HG02571 (cell line): Measurements from ENCODE around the gene L3MBTL3.
A peak's percentile ranks its signal among the peaks of the same experiment; 100 is the strongest.

ENCODE experiments used
- ATAC-seq: cut with Tn5 transposase; IDR thresholded peaks from one replicate; pipeline ENCODE4 v1.9.1; 2021; ENCODE audit warnings: mild to moderate bottlenecking, moderate library complexity; ENCODE audit not compliant: unreplicated experiment

Gene L3MBTL3

DNA sequence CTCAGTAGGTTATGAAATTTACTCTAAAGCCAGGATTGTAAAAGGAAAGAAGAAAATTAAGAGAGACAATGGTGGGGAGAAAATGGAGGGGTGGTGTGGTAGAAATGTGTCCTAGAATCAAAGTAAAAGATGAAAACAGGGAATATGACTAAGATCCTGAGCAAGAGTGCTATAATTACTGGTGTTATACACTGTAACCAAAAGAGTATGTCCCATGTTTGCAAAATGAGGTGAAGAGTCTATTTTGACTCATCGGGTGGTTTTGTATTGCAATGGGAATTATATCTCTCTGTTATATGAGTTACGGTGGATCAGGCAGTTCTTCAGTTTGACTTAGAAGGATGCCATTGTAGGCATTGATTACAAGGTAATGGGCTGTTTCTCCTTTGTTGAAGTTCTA is 8.5 kb downstream of the L3MBTL3 start:
- ATAC-seq, result no peak

DNA sequence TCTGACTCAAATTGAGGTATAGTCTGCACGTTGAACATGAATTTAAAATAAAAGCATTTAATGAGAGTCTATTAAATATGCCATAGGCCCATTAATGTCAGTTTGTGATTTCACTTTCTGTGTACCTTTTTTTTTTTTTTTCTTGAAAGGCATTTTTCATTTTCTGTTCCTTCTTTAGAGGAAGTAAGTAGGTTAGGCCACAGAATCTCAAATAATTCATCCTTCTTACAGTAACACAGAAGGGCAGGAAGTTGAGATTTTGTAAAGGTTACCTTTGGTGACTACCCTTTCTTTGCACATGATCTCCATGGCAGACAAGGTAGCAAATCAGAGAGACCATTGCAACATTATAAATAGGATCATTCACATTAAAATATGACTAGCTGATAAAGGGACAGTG is 9.6 kb downstream of the L3MBTL3 start:
- ATAC-seq, result peak; percentile 49

DNA sequence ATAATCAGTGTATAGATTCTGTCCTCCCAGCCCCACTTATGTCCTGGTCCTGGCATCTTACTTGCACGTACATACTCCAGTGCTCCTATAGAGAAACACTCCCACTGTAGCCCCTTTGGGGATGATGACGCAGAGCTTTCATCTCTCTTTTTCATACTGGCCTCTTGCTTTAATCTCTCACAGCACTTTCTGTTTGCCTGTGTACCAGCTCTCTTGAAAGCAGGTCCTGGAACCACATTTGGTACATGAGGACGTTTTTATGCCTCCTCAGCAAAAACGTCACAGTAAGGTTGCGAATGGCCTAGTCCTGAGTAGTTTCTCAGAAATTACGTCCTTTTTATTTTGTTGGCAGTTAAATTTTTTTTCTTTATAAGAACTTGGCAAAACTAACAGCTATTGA is 10.8 kb downstream of the L3MBTL3 start:
- ATAC-seq, result no peak

DNA sequence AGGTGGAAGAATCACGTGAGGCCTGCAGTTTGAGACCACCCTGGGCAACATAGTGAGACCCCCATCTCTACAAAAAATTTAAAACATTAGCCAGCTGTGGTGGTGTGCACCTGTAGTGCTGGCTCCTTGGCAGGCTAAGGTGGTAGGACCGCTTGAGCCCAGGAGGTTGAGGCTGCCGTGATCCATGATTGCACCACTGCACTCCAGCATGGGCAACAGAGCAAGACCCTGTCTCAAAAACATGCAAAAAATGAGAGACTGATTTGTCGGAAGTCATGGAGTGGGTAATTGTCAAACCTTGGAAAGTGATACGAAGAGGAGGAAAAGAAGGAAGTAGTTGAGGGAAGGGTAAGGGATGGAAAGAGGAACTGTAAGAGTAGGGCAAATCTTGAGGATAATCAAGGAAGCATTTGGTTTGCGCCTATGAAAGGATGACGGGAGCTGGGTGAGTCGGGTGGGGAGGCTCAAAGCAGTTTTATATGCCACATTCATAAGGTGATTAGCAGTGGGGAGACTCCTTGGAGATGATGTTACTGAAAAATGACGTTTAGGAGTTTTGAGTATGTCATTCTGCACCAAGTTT is 14.5 kb downstream of the L3MBTL3 start:
- ATAC-seq, result no peak

GRCh38 chr6:130033949-130034348 is 15.6 kb downstream of the L3MBTL3 start:
- no peak for ATAC-seq

- no peak for ATAC-seq
Observed at GRCh38 chr6:130034378-130035146, 16.2 kb downstream of the L3MBTL3 start.

- ATAC-seq, result no peak
Observed at GRCh38 chr6:130035211-130035610, 16.8 kb downstream of the L3MBTL3 start.

GRCh38 chr6:130037207-130037811 is 18.9 kb downstream of the L3MBTL3 start:
- ATAC-seq, result no peak

DNA sequence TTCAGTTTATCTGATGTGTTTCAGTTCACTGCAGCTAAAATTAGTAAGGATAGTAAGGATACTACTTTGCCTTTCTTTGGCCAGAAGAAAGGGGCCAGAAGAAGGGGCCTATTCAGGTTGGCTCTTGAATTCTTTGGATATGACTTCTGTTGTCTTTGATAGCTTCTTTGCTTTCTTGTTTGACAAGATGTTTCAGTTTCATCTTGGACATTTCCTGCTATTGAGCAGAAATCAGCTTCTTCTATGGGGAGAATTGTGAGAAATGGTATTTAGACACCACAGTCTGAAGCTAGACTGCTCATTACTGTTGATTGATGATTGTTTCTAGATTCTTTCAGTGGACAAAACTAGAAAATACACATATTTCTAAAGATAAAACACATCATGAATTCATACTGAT is 23.2 kb downstream of the L3MBTL3 start:
- no peak for ATAC-seq

DNA sequence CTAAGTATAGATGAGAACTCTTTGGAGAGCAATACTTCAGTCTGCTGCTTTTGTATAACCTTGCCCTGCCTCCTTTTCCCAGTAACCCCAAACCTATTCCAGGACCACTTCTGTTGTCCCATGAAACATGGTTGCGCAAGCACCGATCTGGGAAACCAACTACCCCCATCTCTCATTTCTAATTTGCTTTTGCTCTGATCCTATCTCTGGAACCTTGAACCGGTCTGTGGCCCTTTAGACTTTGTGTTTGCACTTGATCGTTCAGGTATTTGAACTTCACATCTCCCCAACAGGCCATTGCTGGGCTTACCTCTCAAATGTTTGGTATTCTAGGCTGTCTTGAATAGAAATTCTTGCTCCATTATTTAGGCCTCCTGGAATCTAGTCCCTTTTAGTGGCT is 25.0 kb downstream of the L3MBTL3 start:
- no peak for ATAC-seq

DNA sequence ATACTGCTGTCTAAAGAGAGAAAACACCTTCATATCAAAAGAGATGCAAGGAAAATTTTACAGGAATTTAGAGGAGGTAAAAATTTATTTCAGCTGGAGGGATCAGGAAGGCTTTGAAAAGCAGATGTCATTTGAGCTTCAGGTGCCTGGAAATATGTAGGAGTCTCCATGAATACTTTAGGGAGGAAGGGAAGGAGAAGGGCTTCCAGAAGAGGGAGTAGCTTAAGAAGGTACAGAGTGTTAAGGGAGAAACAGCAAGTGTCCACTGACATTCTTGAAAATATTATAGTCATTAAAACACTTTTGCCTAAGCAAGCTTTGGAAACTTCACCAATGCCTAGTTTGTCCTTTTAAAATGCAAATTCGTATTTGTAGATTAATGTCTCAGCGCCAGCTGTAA is 27.2 kb downstream of the L3MBTL3 start:
- ATAC-seq, result no peak

- no peak for ATAC-seq
Observed at GRCh38 chr6:130046671-130047070, 28.3 kb downstream of the L3MBTL3 start.

GRCh38 chr6:130047088-130047995 is 29.0 kb downstream of the L3MBTL3 start:
- no peak for ATAC-seq

DNA sequence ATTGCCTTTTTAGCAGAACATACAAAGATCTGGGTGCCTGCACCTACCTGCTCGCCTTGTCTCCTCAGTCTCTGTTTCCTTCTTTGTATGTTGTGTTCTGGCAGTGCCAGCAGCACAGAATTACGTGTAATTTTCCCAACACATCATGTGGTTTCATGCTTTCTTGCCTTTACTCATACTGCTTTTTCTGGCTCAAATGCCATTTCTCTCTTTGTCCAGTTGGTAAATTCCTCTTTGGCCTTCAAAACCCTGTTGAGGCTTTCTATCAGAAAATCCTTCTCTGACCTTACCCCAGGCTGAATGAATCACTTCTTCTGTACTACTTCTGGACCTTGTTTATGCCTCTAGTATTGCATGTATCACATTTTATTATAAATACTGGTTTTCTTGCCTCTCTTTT is 31.8 kb downstream of the L3MBTL3 start:
- no peak for ATAC-seq

- no peak for ATAC-seq
Observed at GRCh38 chr6:130054725-130055124, 36.3 kb downstream of the L3MBTL3 start.

- no peak for ATAC-seq
Observed at GRCh38 chr6:130055271-130055670, 36.9 kb downstream of the L3MBTL3 start.

GRCh38 chr6:130057495-130057894 is 39.1 kb downstream of the L3MBTL3 start:
- no peak for ATAC-seq

DNA sequence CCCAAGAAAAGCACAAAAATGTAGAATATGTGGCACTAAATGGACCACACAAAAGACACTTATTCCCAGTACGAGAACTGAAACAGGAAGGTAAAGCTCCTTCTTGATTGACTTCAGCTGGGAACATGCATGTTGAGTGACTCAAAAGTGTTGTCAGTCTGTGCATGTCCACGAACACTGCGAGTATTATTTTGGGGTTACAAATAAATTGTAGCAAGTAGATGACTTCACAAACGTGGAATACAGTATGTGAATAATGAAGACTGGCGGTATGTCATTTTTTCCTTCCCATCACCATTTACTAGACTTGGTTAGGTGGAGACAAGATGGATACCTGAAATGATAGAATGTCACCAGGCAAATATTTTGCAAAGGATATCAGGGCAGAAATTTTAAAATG is 45.4 kb downstream of the L3MBTL3 start:
- ATAC-seq, result no peak

GRCh38 chr6:130065609-130066156 is 47.3 kb downstream of the L3MBTL3 start:
- ATAC-seq, result no peak

- no peak for ATAC-seq
Observed at GRCh38 chr6:130069485-130069884, 51.1 kb downstream of the L3MBTL3 start.

- no peak for ATAC-seq
Observed at GRCh38 chr6:130070326-130070725, 51.9 kb downstream of the L3MBTL3 start.
